CD4-positive, alpha-beta T cell treated with Interleukin-10 for 1 hour (primary cell): ENCODE measurements around the gene CTCFL.

Source experiments
- DNase-seq: peaks from one replicate; pipeline ENCODE4 v3.0.0-alpha.2; 2020

Gene CTCFL

GRCh38 chr20:57559658-57560553, 35.0 kb upstream of the CTCFL start:
- no peak for DNase-seq

GRCh38 chr20:57559289-57559634, 34.3 kb upstream of the CTCFL start:
- no peak for DNase-seq

- no peak for DNase-seq
Observed at GRCh38 chr20:57558614-57559288, 33.8 kb upstream of the CTCFL start.

- DNase-seq = no peak
Observed at GRCh38 chr20:57557926-57558613, 33.1 kb upstream of the CTCFL start.

GRCh38 chr20:57556980-57557274, 32.0 kb upstream of the CTCFL start:
- DNase-seq = no peak

GRCh38 chr20:57555457-57556184, 30.7 kb upstream of the CTCFL start:
- no peak for DNase-seq

- no peak for DNase-seq
Observed at GRCh38 chr20:57553376-57554018, 28.6 kb upstream of the CTCFL start.

- no peak for DNase-seq
Observed at GRCh38 chr20:57552471-57552870, 27.5 kb upstream of the CTCFL start.

- no peak for DNase-seq
Observed at GRCh38 chr20:57548177-57549058, 23.5 kb upstream of the CTCFL start.

GRCh38 chr20:57546956-57547649, 22.2 kb upstream of the CTCFL start:
- no peak for DNase-seq

- DNase-seq = no peak
Observed at GRCh38 chr20:57545927-57546662, 21.2 kb upstream of the CTCFL start.

- DNase-seq = no peak
Observed at GRCh38 chr20:57544838-57545564, 20.1 kb upstream of the CTCFL start.

- DNase-seq = no peak
Observed at GRCh38 chr20:57543754-57544153, 18.8 kb upstream of the CTCFL start.

- DNase-seq = no peak
Observed at GRCh38 chr20:57540890-57541580, 16.1 kb upstream of the CTCFL start.

GRCh38 chr20:57539889-57540288, 14.9 kb upstream of the CTCFL start:
- DNase-seq = no peak

- no peak for DNase-seq
Observed at GRCh38 chr20:57537822-57538221, 12.9 kb upstream of the CTCFL start.

- DNase-seq = no peak
Observed at GRCh38 chr20:57536771-57537724, 12.1 kb upstream of the CTCFL start.
